Measurements from ENCODE around the gene ETV5. TPM values are rescaled to one million over a fixed set of nuclear protein-coding genes. Genes with fewer than 3 reads are reported as not detected.

The ETV5 gene
- total and polyA plus RNA-seq, 9 of the 15 experiments (the other 6 are each of a cell fraction or from before 2014, with no cell fraction given) = 9.2 to 25.9 (median 15.9) TPM

- TF ChIP-seq TOE1 (IDR thresholded peaks at IDR 0.05; ENCODE audit: borderline replicate concordance) (peak; percentile 41; the same call in 1 of the 2 replicates), TOE1 (CRISPR knock-in tag; IDR thresholded peaks at IDR 0.05; ENCODE audit: borderline replicate concordance, low read depth) (no peak), HOXB6 (CRISPR knock-in tag; IDR thresholded peaks at IDR 0.05; ENCODE audit: borderline replicate concordance) (no peak), BMI1 (IDR thresholded peaks at IDR 0.05; ENCODE audit: low read length) (no peak), RBBP5 (IDR thresholded peaks at IDR 0.05; ENCODE audit: borderline replicate concordance, insufficient read depth, low read length, poor library complexity, severe bottlenecking) (no peak), CTCFL (IDR thresholded peaks at IDR 0.05; ENCODE audit: borderline replicate concordance, insufficient read depth, low read depth, low read length, poor library complexity, severe bottlenecking) (no peak), CBX1 (IDR thresholded peaks at IDR 0.05; ENCODE audit: low read depth) (no peak), ADNP (tag; IDR thresholded peaks at IDR 0.05) (no peak), CTCF (IDR thresholded peaks at IDR 0.05 in 2 of 3, conservative IDR thresholded peaks at IDR 0.05 in 1 of 3; ENCODE audit: insufficient read depth in 2 of 3, low read depth in 1 of 3, low read length in 3 of 3) (no peak)
- TF ChIP-seq, protein P1, sequence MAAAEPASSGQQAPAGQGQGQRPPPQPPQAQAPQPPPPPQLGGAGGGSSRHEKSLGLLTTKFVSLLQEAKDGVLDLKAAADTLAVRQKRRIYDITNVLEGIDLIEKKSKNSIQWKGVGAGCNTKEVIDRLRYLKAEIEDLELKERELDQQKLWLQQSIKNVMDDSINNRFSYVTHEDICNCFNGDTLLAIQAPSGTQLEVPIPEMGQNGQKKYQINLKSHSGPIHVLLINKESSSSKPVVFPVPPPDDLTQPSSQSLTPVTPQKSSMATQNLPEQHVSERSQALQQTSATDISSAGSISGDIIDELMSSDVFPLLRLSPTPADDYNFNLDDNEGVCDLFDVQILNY (CRISPR knock-in tag; IDR thresholded peaks at IDR 0.05) = no peak
- TF ChIP-seq, protein P2, sequence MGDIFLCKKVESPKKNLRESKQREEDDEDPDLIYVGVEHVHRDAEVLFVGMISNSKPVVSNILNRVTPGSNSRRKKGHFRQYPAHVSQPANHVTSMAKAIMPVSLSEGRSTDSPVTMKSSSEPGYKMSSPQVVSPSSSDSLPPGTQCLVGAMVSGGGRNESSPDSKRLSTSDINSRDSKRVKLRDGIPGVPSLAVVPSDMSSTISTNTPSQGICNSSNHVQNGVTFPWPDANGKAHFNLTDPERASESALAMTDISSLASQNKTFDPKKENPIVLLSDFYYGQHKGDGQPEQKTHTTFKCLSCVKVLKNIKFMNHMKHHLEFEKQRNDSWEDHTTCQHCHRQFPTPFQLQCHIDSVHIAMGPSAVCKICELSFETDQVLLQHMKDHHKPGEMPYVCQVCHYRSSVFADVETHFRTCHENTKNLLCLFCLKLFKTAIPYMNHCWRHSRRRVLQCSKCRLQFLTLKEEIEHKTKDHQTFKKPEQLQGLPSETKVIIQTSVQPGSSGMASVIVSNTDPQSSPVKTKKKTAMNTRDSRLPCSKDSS (IDR thresholded peaks at IDR 0.05; ENCODE audit: low read depth, partially characterized antibody) = no peak
- TF ChIP-seq, protein P3, sequence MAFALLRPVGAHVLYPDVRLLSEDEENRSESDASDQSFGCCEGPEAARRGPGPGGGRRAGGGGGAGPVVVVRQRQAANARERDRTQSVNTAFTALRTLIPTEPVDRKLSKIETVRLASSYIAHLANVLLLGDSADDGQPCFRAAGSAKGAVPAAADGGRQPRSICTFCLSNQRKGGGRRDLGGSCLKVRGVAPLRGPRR (CRISPR knock-in tag; IDR thresholded peaks at IDR 0.05) = no peak
- TF ChIP-seq, protein P4, sequence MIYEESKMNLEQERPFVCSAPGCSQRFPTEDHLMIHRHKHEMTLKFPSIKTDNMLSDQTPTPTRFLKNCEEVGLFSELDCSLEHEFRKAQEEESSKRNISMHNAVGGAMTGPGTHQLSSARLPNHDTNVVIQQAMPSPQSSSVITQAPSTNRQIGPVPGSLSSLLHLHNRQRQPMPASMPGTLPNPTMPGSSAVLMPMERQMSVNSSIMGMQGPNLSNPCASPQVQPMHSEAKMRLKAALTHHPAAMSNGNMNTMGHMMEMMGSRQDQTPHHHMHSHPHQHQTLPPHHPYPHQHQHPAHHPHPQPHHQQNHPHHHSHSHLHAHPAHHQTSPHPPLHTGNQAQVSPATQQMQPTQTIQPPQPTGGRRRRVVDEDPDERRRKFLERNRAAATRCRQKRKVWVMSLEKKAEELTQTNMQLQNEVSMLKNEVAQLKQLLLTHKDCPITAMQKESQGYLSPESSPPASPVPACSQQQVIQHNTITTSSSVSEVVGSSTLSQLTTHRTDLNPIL (CRISPR knock-in tag; IDR thresholded peaks at IDR 0.05) = no peak
- TF ChIP-seq, protein P5, sequence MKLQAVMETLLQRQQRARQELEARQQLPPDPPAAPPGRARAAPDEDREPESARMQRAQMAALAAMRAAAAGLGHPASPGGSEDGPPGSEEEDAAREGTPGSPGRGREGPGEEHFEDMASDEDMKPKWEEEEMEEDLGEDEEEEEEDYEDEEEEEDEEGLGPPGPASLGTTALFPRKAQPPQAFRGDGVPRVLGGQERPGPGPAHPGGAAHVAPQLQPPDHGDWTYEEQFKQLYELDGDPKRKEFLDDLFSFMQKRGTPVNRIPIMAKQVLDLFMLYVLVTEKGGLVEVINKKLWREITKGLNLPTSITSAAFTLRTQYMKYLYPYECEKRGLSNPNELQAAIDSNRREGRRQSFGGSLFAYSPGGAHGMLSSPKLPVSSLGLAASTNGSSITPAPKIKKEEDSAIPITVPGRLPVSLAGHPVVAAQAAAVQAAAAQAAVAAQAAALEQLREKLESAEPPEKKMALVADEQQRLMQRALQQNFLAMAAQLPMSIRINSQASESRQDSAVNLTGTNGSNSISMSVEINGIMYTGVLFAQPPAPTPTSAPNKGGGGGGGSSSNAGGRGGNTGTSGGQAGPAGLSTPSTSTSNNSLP (IDR thresholded peaks at IDR 0.05; ENCODE audit: borderline replicate concordance, low read depth, low read length) = peak; percentile 65; the same call in 1 of the 2 replicates
Measured at GRCh38 chr3:186108941-186109865, at the start of gene ETV5 (continued).

Measured in K562 (cell line).